HepG2 (cell line): ENCODE data around the gene ARHGAP45. TPM values are rescaled to one million over a fixed set of nuclear protein-coding genes. Genes with fewer than 3 reads are reported as not detected.

Experiments
- HMGXB4 ChIP-seq, 2 experiments: sonication (generic) in 1 of 2; formaldehyde crosslinking in 1 of 2; IDR thresholded peaks; 2 replicates each; pipeline versions ENCODE4 v1.4.0 to v1.6.1; 2018 to 2020; ENCODE audit warnings: missing genetic modification reagents in 2 of 2, borderline replicate concordance in 1 of 2, low read depth in 1 of 2, mild to moderate bottlenecking in 1 of 2, missing biosample characterization in 1 of 2
- NFKBIZ ChIP-seq: IDR thresholded peaks from 2 replicates; pipeline ENCODE4 v1.6.1; 2018; ENCODE audit warnings: missing genetic modification reagents, missing compliant biosample characterization
- PRDM10 ChIP-seq: sonication (generic); formaldehyde crosslinking; IDR thresholded peaks from 2 replicates; pipeline ENCODE4 v1.4.0; 2020; ENCODE audit warnings: low read depth, missing genetic modification reagents
- ZFP91 ChIP-seq: sonication (generic); formaldehyde crosslinking; IDR thresholded peaks from 2 replicates; pipeline ENCODE4 v1.9.0; 2022; ENCODE audit warnings: missing genetic modification reagents, mild to moderate bottlenecking, borderline replicate concordance
- ZNF329 ChIP-seq: sonication (generic); formaldehyde crosslinking; IDR thresholded peaks from 2 replicates; pipeline ENCODE4 v1.9.0; 2021; ENCODE audit warnings: low read depth, mild to moderate bottlenecking, missing genetic modification reagents
- ZNF607 ChIP-seq: sonication (generic); formaldehyde crosslinking; IDR thresholded peaks from 2 replicates; pipeline ENCODE4 v1.5.1; 2020; ENCODE audit warnings: missing genetic modification reagents, mild to moderate bottlenecking, borderline replicate concordance
- ZNF609 ChIP-seq: sonication (generic); formaldehyde crosslinking; IDR thresholded peaks from 2 replicates; pipeline ENCODE4 v1.4.0; 2020; ENCODE audit warnings: mild to moderate bottlenecking, missing genetic modification reagents, borderline replicate concordance
- ZNF879 ChIP-seq: sonication (generic); formaldehyde crosslinking; IDR thresholded peaks from 2 replicates; pipeline ENCODE4 v1.8.1; 2023; ENCODE audit warnings: missing genetic modification reagents
- polyA plus RNA-seq, 8 experiments: library from polyadenylated mRNA; depleted of rRNA in 3 of 8; stranded (reverse) in 7 of 8; unstranded in 1 of 8; fragments of >200 nt; fragmentation: Illumina TruSeq in 4 of 8; extraction: Trizol in 4 of 8; gene quantifications; 2 replicates each; pipeline versions ENCODE4 v1.2.1 to v1.2.3, GENCODE V29; 2011 to 2016; ENCODE audit warnings: low read depth in 4 of 8, missing spikeins in 1 of 8, mixed read lengths in 1 of 8; ENCODE audit not compliant: insufficient read depth in 1 of 8
- total RNA-seq, 5 experiments: library from RNA; depleted of rRNA; stranded (reverse); fragments of >200 nt; fragmentation: Illumina TruSeq; extraction: Trizol; gene quantifications; 2 replicates each; pipeline ENCODE4 v1.2.3, GENCODE V29; 2016; ENCODE audit warnings: low read depth in 1 of 5

Gene ARHGAP45
- total and polyA plus RNA-seq, 2 of the 13 experiments (the other 11 are each of a cell fraction or from before 2014, with no cell fraction given) = 0.84 to 32.0 TPM

- TF ChIP-seq ZNF609 = peak; percentile 54; the same call in 1 of the 2 replicates
- TF ChIP-seq ZNF329 (CRISPR knock-in tag) = peak; percentile 89; the same call in 1 of the 2 replicates
- TF ChIP-seq PRDM10 (CRISPR knock-in tag) = 0 out of 2 replicates have a peak, but pooled peaks have one; percentile 13
- TF ChIP-seq ZNF607 (CRISPR knock-in tag) = peak; percentile 88
- peak; percentile 93; the same call in 1 of the 2 replicates for TF ChIP-seq ZNF879 (CRISPR knock-in tag)
- peak; percentile 24; the same call in 1 of the 2 replicates for TF ChIP-seq NFKBIZ (CRISPR knock-in tag)
- peak; percentile 77 for TF ChIP-seq ZFP91 (CRISPR knock-in tag)
- peak; percentile 23 to 50; a peak in 2 of 4 replicates for TF ChIP-seq HMGXB4 (CRISPR knock-in tag; IDR thresholded peaks at IDR 0.05; ENCODE audit: borderline replicate concordance in 1 of 2, low read depth in 1 of 2)
These were observed 15.8 kb upstream of the ARHGAP45 start (continued) for GRCh38 chr19:1050989-1051788.
